ELF-1 (cell line): Measurements from ENCODE around the gene GNAQ.

Experiments
- DNase-seq: peaks from one replicate; pipeline ENCODE4 v3.0.0-alpha.2; 2016; ENCODE audit warnings: low read depth, low spot score

Gene GNAQ

DNA sequence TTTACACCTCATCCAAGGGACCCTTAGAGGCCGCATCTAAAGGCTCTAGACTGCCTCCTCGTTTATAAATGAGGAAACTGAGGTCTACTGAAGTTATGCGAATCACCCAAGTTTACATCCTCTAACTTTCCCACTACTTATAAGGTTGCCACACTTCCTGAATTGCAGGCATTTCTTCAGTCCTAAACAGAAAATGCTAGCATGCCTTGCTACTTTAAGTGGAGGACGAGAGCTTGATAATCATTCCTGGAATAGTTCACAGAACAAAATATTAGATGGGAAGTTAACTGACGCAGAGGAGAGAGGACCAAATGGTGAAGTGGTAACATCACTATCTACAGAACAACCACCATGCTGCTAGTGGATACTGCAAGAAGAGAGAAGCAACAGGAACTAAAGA, 85.8 kb downstream of the GNAQ start:
- no peak for DNase-seq

DNA sequence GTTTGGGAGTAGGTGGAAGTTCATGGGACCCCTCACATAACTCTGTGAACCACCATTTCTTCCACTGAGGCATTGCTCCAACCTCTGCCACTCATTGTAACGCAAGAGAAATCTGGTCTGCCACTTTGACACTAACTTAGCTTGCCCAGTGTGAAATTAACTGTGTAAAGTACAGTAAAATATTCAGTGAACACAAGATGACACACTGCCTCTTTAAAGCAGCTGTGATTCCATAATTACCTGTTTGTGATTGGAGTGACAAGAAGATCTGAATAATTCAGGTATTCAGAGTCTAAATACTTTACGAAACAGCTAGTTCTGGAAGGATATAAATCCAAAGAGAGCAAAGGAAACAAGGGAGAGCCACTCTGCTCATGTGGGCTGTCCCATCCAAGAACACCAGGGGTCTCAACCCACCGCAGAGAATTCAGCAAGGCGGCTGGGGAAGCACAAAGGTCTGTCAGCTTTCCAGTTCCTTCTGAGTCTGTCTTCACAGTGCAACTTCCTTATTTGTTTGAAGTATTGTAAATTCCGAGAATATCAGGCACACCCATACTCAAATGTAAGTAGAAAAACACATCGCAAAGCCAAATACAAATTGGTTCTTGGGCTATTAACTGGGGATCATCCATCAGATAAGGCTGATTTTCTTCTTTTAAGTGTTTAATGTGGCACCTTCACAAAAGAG, 86.9 kb downstream of the GNAQ start:
- DNase-seq: peak; percentile 18

DNA sequence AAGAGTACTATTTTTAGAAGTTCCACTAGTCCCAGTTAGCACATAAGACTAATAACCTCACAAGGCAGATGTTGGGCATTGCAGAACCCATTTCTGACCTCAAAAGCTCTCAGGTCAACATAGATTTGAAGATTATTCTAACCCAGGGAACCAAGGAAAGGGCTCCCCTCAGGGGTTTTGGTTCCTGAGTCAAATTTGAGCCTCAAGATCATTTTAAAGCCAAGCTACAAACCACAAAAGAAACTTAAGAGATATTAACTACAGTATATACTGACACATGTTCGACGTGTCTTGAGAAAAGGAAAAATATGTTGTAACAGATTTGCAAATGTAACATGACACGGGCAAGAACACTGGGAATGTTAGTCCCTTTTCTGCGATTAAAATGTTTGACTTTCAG, 88.6 kb downstream of the GNAQ start:
- no peak for DNase-seq

DNA sequence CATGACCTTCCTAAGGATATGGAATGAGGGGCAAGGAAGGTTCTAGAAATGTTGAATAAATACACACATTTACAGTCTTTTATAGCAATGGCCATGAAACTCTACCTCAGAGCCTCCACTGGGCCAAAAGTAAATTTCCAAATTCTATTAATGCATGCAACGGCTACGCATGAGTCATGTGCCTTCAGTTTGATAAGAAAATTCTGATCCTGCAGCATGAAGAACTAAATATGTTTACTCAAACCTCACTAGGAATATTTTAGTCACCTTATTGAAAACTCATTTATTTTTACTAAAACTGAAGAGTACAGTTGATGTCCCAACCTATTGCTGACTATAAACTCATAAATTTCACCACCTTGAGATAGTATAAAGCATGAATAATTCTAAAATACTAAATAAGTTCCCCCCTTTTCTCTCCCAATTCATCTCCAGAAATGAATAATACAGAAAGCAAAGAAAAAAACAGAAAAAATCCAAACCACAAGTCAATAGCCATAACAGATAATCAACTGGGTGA, 92.4 kb downstream of the GNAQ start:
- DNase-seq: no peak

DNA sequence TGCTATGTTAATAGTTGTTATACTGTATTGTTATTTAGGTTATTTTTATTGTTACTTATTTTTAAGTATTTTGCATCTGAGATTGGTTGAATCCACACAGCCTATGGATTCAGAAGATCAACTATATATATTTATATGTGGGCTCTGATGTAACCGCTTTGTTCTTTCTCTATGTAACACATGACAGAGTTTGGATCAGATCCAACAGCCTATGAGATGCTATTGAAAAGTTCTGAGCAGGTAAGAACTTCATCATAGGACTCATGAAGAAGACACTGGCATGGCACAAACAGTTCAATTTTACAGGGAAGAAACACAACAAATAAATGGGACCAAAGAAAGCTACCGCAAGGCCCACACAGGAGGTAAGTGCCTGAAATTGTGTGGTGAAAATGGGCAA, 93.4 kb downstream of the GNAQ start:
- no peak for DNase-seq

DNA sequence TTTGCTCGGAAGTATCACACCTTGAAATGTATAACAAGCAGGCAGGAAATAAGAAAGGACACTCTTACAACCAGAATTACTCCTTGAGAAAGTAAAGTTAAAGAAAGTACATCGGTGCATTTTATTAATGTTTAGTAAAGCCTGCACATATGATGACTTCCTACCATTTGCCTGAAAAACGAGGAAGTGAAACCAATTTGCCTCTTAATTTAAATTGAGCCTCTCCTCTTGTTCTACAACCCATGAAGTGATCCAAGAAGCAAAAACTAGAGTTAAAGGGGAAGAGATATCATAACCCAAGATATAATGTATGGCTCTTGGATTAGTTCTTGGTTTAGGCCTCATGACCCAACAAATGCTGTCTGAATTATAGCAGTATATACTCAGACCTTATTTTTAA, 95.6 kb downstream of the GNAQ start:
- DNase-seq: no peak

DNA sequence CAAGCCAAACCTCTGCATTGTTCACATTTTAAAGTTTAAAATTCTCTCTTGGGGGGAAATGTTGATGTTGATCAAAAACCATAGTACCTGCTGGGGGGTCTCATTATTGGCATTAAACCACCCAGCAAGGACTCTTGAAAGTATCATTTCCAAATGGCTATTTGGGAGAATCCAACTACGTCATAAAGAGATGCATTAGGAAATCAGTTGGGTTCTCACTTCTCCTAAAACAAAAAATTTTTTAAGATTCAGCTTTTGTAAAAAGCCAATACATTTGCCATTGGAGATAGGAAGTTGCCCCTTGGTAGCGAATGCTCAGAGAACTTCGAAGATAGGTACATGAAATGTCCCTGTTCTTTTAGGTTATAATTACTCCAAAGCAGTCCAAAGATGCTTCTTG, 96.4 kb downstream of the GNAQ start:
- DNase-seq: no peak

DNA sequence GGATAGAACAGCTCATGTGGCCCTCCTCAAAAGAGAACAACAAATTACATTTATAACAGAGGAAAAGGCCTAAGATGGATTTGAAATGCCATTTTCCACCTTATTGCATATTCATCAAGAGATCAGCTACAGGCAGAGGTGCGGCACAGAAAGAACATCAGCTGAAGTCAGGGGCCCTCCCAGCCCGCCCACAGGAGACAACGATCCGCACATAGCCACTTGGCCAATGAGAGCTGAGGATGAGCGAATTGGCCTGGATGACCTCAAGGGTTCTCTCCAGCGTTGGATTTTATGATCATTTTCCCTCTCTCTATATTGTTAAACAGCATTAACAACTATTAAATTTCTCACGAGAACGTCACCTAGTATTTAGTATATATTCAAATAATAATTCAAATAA, 97.6 kb downstream of the GNAQ start:
- no peak for DNase-seq

DNA sequence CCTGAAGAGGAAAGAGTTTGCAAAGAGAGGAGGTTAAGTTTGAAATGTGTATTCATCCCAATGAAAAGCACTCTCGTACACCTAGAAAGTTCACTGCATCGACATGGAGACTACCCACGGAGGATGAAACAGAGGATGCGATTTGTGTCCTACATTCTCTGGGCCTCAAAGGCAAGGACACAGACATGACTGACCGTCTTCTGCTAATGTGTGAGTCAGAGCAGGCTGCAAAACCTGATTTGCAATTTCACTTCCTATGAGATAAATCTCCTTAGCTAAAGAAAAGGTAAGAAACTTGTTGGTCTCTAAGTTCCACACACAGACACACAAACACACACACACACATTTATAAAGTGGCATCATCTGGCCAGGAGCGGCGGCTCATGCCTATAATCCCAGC, 98.6 kb downstream of the GNAQ start:
- DNase-seq: no peak

DNA sequence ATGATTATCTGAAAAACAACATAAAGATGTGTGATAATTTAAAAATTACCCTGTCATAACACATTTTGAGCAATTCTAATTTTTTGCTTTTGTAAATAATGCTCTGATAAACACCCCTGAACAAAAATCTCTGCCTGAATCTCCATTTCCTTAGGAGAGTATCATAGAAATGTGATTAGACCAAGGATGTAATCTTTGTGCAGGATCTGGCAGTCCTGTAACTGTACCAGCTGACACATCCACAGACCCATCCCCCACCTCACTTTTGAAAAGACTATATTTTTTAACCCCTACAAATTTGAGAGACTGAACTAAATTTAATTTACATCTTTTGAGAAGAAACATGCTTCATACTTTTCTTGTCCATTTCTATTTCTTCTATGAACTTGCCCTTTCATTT, 101.7 kb downstream of the GNAQ start:
- no peak for DNase-seq

DNA sequence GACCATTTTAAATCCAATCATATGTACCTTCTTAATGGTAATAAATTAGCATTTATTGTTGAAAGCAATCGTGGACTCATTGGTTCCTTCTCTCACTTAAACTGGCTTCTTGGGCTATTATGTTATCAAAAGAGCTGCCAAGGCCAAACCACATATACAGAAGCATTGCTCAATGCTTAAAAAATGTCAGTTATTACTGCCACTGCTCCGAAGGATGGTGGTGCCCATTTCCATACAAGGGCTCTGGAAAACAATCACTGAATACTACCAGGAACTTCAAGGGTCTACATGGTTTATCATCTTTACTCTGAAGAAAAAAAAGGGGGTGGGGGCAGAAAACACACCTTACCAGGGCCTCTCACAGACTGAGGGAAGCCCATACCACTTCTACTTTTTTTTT, 104.3 kb downstream of the GNAQ start:
- DNase-seq: no peak

DNA sequence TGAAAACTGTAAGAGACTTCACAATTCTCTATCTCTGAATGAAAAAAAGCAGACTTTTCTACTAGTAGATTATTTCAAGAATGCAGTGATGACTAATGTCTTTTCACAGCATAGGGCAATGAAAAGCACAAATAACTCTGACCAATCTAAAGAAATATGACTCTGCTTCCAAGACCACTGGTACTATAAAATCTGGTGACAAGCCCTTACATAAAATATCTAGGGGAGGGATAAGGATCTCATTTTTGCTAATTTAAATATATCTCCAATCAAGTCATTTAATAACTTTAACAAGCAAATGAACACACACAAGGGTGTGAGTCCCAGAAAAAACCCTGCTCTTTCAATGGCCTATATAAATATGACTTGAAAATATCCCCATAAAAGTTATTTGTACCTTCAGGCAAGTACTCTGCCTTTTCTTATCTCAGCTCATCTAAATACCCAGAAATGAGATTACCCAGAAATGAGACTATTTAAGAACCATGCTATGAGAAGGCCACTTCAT, 105.2 kb downstream of the GNAQ start:
- no peak for DNase-seq

DNA sequence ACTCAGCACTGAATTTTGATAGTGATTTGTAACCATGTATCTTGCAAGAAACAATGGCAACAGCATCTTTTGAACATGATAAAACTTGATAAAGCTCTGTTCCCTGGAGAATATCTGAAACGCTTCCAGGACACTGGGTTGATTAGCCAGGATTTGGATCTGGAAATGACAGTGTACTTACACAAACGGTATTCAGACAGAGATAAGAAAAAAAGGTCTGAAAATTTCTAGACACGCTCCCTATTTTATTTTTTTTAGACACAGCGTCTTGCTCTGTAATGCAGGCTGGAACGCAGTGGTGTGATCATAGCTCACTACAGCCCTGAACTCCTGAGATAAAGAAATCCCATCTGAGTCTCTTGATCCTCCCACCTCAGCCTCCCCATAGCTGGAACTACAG, 109.0 kb downstream of the GNAQ start:
- DNase-seq: no peak

DNA sequence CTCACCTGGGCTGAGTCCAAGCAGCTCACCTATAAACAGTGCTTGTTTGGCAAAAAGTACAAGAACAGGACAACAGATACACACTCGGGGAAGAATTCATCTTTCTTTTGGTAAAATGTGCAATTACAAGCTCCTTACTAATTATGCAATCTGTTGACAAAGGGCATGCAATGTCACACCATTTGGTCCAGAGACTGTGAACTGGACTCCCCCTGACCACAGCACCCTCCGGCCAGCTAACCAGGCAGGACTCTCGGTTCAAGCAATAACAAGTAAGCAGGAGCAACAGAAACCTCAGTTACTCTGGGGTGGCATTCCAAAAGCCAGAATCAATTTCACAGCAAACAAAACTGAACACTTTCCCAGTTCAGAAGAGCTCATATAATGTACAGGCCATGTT, 113.8 kb downstream of the GNAQ start:
- no peak for DNase-seq

DNA sequence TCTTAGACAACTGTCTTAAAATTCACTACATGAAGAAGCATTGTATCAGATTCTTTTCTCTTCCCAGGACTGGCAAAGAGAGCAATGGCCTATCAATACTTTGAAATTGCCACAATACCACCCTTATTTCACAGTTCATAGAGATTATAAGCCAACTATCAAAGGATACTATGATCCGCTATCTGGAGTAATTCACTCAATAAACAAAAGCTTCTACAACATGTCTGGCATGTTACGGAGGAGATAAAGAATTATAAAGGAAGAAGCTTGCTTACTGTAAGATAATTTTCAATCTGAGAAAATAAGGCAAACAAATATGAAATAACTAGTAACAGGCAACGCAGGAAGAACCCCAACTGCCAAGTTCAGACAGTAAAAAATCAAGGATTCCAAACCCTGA, 114.8 kb downstream of the GNAQ start:
- DNase-seq: no peak

DNA sequence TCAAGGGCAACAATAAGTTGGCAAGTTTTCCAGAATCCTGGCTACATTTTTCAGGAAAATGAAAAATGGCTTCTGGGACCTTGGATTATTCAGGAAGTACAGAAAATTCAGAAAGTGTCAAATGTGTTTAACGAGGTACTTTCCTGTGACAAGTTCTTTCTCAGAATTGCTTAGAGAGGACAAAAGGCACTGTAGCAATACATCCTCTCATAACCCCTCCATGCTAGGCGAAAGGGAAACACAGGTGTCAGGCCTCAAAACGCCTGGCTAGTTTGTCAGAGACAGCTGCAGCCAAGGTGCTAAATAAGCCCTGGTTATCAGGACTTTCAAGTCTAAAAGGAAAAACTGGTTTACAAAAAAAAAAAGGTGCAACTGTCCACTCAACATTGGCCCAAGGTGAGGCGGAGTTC, 115.2 kb downstream of the GNAQ start:
- DNase-seq: no peak

DNA sequence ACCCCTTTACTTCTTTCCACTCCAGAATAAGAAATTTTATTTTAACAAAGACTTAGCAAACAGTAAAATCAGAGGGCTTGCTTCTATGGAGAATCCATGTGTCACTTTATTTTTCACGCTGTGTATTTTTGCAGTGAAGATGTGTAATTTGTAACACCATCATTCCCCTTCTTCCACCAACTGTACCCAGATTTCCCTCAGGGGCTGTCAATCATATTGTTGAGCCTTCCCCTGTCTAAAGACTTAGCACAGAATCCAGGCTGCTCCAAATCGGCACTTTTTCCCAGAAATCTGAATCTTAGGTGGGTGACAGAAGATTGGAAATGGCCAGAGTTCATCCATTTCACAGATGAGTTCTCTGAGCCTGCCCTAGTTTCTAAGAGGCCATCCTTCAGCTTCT, 115.9 kb downstream of the GNAQ start:
- DNase-seq: no peak

DNA sequence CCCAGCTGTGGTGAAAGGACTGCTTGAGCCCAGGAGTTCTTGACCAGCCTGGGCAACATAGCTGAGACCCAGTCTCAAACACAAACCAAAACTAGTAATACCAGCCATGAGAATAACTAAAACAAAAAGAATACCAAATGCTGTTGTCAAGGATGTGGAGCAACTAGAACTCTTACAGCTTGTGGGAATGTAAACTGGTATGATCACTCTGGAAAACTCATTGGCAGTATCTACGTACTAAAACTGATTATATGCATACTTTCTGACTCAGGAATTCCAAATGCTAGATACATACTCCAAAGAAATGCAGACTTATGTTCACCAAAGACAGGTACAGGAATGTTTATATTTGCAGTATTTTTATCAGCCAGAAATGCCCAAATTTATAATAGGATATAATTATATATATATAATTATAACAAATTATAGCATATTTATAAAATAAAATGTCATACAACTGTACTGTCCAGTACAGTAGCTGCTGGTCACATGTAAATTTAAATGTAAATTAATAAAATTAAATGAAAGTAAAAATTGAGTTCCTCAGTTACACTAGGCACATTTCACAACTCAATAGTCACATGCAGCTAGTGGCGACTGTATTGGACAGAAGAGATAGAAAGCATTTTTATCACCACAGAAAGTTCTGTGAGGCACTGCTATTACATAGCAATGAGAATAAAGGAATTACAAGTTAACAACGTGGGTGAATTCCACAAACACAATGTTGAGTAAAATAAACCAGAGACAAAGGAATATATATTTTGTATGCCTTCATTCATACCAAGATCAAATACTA, 118.5 kb downstream of the GNAQ start:
- no peak for DNase-seq

DNA sequence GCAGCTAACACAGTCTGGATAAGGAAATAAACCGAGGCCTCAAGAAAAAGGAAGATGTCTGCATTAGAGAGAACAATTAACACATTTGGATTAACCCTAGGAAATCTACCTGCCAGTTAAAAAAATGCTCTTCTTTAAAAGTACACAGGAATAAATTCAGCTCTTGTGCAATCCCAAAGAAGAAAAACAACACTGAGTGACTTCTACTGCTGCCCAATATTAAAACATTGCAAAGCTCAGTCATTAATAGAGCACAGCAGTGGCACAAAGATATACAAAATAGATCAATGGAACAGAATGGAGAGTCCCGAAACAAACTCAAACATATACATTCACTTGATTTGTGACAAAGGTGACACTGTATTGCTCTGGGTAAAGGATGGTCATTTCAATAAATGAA, 119.7 kb downstream of the GNAQ start:
- DNase-seq: no peak

DNA sequence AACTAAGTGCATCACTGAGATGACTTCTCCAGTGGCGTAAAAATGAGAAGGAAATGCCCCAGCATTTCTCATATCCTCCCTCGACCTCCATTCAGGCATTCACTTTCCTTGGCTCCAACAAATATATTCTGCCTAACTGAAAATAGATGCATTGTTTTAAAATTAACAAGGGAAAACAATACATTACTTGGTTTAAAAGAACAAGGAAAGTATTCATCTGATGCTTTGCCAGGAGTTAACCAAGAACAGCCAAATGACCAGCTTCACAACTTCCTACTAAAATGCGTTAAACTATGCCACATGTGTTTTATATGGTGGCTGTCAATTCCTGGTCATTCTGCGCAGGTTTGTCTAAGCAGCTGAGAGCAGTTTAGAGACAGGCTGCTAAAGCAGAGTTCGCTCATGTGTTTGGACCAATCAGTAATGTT, 121.4 kb downstream of the GNAQ start:
- DNase-seq: no peak

DNA sequence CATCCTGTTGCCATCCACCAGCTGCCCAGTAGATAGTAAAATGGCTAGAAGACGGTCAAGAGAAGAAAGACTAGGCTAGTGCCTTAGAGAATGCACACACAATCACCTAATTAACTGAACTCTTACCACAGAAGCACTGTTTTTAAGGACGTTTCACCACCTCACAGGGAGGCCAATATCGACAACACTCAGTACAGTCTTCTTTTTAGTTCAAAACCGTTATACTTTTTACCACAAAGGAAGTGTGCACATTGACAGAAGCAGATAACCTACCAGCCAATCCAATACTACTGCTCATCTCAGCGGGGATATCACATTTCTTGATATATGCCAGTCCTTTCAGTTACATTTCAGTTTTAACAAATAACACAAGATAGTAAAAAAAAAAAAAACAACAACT, 122.3 kb downstream of the GNAQ start:
- DNase-seq: no peak

DNA sequence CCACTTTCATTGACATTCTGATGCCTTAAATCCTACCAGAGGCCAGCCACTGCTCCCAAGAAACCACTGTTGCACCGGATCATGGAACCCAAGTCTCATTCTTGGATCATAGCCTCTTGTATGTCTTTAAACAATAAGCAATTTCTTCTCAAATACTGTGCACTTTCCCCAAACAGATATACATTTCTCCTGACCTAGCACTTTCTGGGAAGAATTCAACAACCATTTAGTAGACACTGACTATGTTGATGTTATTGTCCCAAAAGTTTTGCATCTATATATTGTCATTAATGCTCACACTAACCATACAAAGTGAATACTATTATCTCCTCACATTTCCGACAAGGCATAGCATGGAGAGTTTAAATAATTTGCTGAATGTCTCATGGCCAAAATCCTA, 123.3 kb downstream of the GNAQ start:
- DNase-seq: no peak

DNA sequence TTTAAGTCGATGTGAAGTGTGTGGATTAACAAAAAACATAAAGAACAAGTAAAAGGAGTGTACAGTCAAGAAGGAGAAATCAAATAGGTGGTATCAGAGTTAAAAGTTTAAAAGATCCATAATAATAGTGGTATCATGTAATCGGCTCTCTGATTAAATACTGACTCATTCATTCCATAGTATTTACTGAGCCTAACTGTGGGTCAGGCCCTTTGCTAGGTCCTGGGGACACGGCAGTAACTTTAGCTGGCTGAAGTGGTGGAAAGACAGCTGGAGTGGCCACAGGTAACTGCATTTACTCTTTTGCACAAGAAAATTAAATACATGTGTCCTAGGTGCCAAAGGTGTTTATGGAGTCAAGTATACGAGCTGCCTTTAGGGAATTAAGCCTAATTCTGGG, 124.0 kb downstream of the GNAQ start:
- no peak for DNase-seq
